H1 (cell line): Measurements from ENCODE around the gene ABHD16B. TPM values are rescaled to one million over a fixed set of nuclear protein-coding genes. Genes with fewer than 3 reads are reported as not detected.

Experiments
- CTCF ChIA-PET: fragments of 300-600 bp; sonication (Branson Sonifier 250); formaldehyde crosslinking; loops from one replicate; lab custom pipeline; 2021; ENCODE audit not compliant: partially characterized antibody; lab: Charles Lee
- POLR2A ChIA-PET: fragments of 300-600 bp; sonication (Branson Sonifier 250); formaldehyde crosslinking; loops from one replicate; lab custom pipeline; 2021; ENCODE audit warnings: inconsistent platforms; ENCODE audit not compliant: partially characterized antibody; lab: Charles Lee
- DNase-seq, 2 experiments: peaks; one replicate each; pipeline versions ENCODE4 v3.0.0 to v3.0.0-alpha.2; 2010 to 2022; ENCODE audit warnings: low spot score in 2 of 2, low read depth in 1 of 2, mixed read lengths in 1 of 2
- FAIRE-seq: peaks from 2 replicates; lab custom pipeline; 2011; peaks lifted over from hg19 to GRCh38; lab: Jason Lieb, UNC
- H2AFZ ChIP-seq: 2 replicates; pipeline ENCODE4 v1.8.1; 2012; ENCODE audit warnings: low read length, inconsistent platforms
- H2AK5ac ChIP-seq: 2 replicates; pipeline ENCODE4 v1.6.1; 2013; ENCODE audit warnings: low read depth, low read length
- H2BK120ac ChIP-seq: replicated peaks from 2 replicates; pipeline ENCODE3; 2013; ENCODE audit warnings: low read depth, low read length, inconsistent platforms
- H2BK12ac ChIP-seq: 2 replicates; pipeline ENCODE4 v1.6.1; 2013; ENCODE audit warnings: low read depth, low read length
- H2BK15ac ChIP-seq: 2 replicates; pipeline ENCODE4 v1.6.1; 2013; ENCODE audit warnings: low read length
- H2BK20ac ChIP-seq: 2 replicates; pipeline ENCODE4 v1.6.1; 2013; ENCODE audit warnings: low read length
- H2BK5ac ChIP-seq: 2 replicates; pipeline ENCODE4 v1.6.1; 2013; ENCODE audit warnings: low read depth, low read length
- H3K14ac ChIP-seq: 2 replicates; pipeline ENCODE4 v1.6.1; 2013; ENCODE audit warnings: inconsistent platforms; ENCODE audit not compliant: insufficient read length
- H3K18ac ChIP-seq: 2 replicates; pipeline ENCODE4 v1.6.1; 2013; ENCODE audit warnings: low read length; ENCODE audit errors: extremely low read depth
- H3K23ac ChIP-seq: 2 replicates; pipeline ENCODE4 v1.6.1; 2013; ENCODE audit warnings: inconsistent platforms; ENCODE audit not compliant: insufficient read length
- H3K23me2 ChIP-seq: 2 replicates; pipeline ENCODE4 v1.6.1; 2013; ENCODE audit warnings: low read depth, low read length
- H3K27ac ChIP-seq: 2 replicates; pipeline ENCODE4 v1.6.1; 2011; ENCODE audit warnings: low read depth, low read length, inconsistent platforms
- H3K27me3 ChIP-seq, 4 experiments: replicated peaks in 1 of 4; 1 replicate in 1 of 4; 2 replicates in 3 of 4; pipeline versions ENCODE4 v1.6.1 to v1.8.1; 2011 to 2013; ENCODE audit warnings: low read length in 3 of 4, mild to moderate bottlenecking in 3 of 4, inconsistent platforms in 2 of 4, mixed read lengths in 2 of 4, moderate library complexity in 1 of 4; ENCODE audit not compliant: control insufficient read depth in 3 of 4, insufficient read depth in 3 of 4; ENCODE audit errors: extremely low read depth in 1 of 4
- H3K36me3 ChIP-seq, 4 experiments: 2 replicates each; pipeline versions ENCODE4 v1.6.1 to v1.8.1; 2011 to 2013; ENCODE audit warnings: mild to moderate bottlenecking in 4 of 4, low read length in 3 of 4, moderate library complexity in 2 of 4, control low read depth in 1 of 4, inconsistent platforms in 1 of 4; ENCODE audit not compliant: insufficient read depth in 4 of 4, control insufficient read depth in 2 of 4
- H3K4ac ChIP-seq: replicated peaks from 2 replicates; pipeline ENCODE3; 2013; ENCODE audit warnings: low read length, low read depth, mixed read lengths, inconsistent platforms; ENCODE audit not compliant: insufficient read length
- H3K4me1 ChIP-seq, 4 experiments: replicated peaks in 1 of 4; 1 replicate in 1 of 4; 2 replicates in 3 of 4; pipeline versions ENCODE4 v1.6.1 to v1.8.1; 2011 to 2013; ENCODE audit warnings: low read length in 3 of 4, inconsistent platforms in 2 of 4, mixed read lengths in 1 of 4; ENCODE audit not compliant: insufficient read depth in 4 of 4, control insufficient read depth in 3 of 4
- H3K4me2 ChIP-seq, 2 experiments: 2 replicates each; pipeline versions ENCODE4 v1.6.1 to v1.8.1; 2011 to 2013; ENCODE audit warnings: low read depth in 2 of 2, low read length in 2 of 2, control low read depth in 1 of 2, inconsistent platforms in 1 of 2, mild to moderate bottlenecking in 1 of 2; ENCODE audit not compliant: insufficient read depth in 1 of 2
- H3K4me3 ChIP-seq, 4 experiments: fragments of 200-600, 300-600 bp in 1 of 4; sonication (generic), shearing (Covaris generic), sonication (Bioruptor Twin) in 1 of 4; 2 replicates each; pipeline versions ENCODE4 v1.5.1 to v1.8.1; 2011 to 2016; ENCODE audit warnings: low read length in 4 of 4, low read depth in 3 of 4, control low read depth in 2 of 4, inconsistent platforms in 2 of 4, mild to moderate bottlenecking in 2 of 4, mixed read lengths in 1 of 4, moderate library complexity in 1 of 4; ENCODE audit not compliant: insufficient read depth in 2 of 4; ENCODE audit errors: extremely low read depth in 1 of 4
- H3K56ac ChIP-seq: replicated peaks from 2 replicates; pipeline ENCODE3; 2013; ENCODE audit warnings: low read depth, mild to moderate bottlenecking, mixed read lengths, low read length, inconsistent platforms; ENCODE audit not compliant: insufficient read length
- H3K79me1 ChIP-seq: 2 replicates; pipeline ENCODE4 v1.6.1; 2013; ENCODE audit warnings: low read depth, low read length, control low read depth
- H3K79me2 ChIP-seq, 2 experiments: 2 replicates each; pipeline versions ENCODE4 v1.6.1 to v1.8.1; 2012 to 2013; ENCODE audit warnings: low read length in 2 of 2, mild to moderate bottlenecking in 2 of 2, inconsistent platforms in 1 of 2; ENCODE audit not compliant: insufficient read depth in 2 of 2, control insufficient read depth in 1 of 2
- H3K9ac ChIP-seq, 4 experiments: replicated peaks in 1 of 4; 1 replicate in 1 of 4; 2 replicates in 3 of 4; pipeline versions ENCODE4 v1.6.1 to v1.8.1; 2011 to 2013; ENCODE audit warnings: low read depth in 3 of 4, low read length in 3 of 4, control low read depth in 2 of 4, mild to moderate bottlenecking in 2 of 4, moderate library complexity in 2 of 4, inconsistent platforms in 1 of 4; ENCODE audit errors: extremely low read depth in 1 of 4
- H3K9me3 ChIP-seq, 2 experiments: 2 replicates each; pipeline versions ENCODE4 v1.6.1 to v1.8.1; 2012 to 2013; ENCODE audit warnings: mild to moderate bottlenecking in 2 of 2, moderate library complexity in 2 of 2, control low read depth in 1 of 2, inconsistent platforms in 1 of 2, low read depth in 1 of 2, low read length in 1 of 2, mixed read lengths in 1 of 2; ENCODE audit not compliant: insufficient read depth in 2 of 2
- H4K20me1 ChIP-seq, 2 experiments: replicated peaks in 1 of 2; 2 replicates each; pipeline versions ENCODE3 to v1.8.1; 2011 to 2013; ENCODE audit warnings: inconsistent platforms in 2 of 2, low read length in 2 of 2, mild to moderate bottlenecking in 1 of 2; ENCODE audit not compliant: insufficient read depth in 2 of 2, control insufficient read depth in 1 of 2
- H4K5ac ChIP-seq: 2 replicates; pipeline ENCODE4 v1.6.1; 2013; ENCODE audit warnings: low read length, low read depth, mixed read lengths, inconsistent platforms; ENCODE audit not compliant: insufficient read length
- H4K8ac ChIP-seq: 2 replicates; pipeline ENCODE4 v1.8.0; 2013; ENCODE audit warnings: mild to moderate bottlenecking, moderate library complexity, low read length, inconsistent platforms; ENCODE audit not compliant: insufficient read depth; ENCODE audit errors: extremely low read depth
- H4K91ac ChIP-seq: replicated peaks from 2 replicates; pipeline ENCODE3; 2013; ENCODE audit warnings: low read length, mixed read lengths, inconsistent platforms; ENCODE audit not compliant: insufficient read length
- EGR1 ChIP-seq: IDR thresholded peaks from 2 replicates; pipeline ENCODE4 v1.6.1; 2011; ENCODE audit warnings: low read depth, low read length, borderline replicate concordance
- HDAC2 ChIP-seq, 2 experiments: fragments of 300-600 bp in 1 of 2; sonication (generic) in 1 of 2; IDR thresholded peaks; 2 replicates each; pipeline ENCODE4 v1.6.1; 2011 to 2012; ENCODE audit warnings: low read depth in 2 of 2, low read length in 2 of 2, mild to moderate bottlenecking in 2 of 2, moderate library complexity in 2 of 2, borderline replicate concordance in 1 of 2, inconsistent platforms in 1 of 2
- JUN ChIP-seq: IDR thresholded peaks from 2 replicates; pipeline ENCODE4 v1.6.1; 2011; ENCODE audit warnings: low read depth, mild to moderate bottlenecking, improper control_type of control experiment, low read length
- KDM5A ChIP-seq: fragments of 200-600 bp; IDR thresholded peaks from 2 replicates; pipeline ENCODE4 v1.7.1; 2012; ENCODE audit warnings: mild to moderate bottlenecking, low read length, inconsistent platforms, mixed read lengths
- POLR2AphosphoS5 ChIP-seq: IDR thresholded peaks from 2 replicates; pipeline ENCODE4 v1.6.1; 2011; ENCODE audit warnings: low read depth, low read length
- RNF2 ChIP-seq: fragments of 200-900, 300-1000 bp; sonication (generic); IDR thresholded peaks from 2 replicates; pipeline ENCODE4 v1.7.1; 2016; ENCODE audit warnings: borderline replicate concordance, low read depth, mild to moderate bottlenecking, antibody characterized with exemption, low read length; ENCODE audit not compliant: poor library complexity, severe bottlenecking; ENCODE audit errors: missing control alignments
- SRF ChIP-seq: IDR thresholded peaks from 2 replicates; pipeline ENCODE4 v1.6.1; 2011; ENCODE audit warnings: mild to moderate bottlenecking, low read depth, low read length, moderate library complexity
- SUZ12 ChIP-seq: fragments of 200-600 bp; sonication (generic); IDR thresholded peaks from 2 replicates; pipeline ENCODE4 v1.6.1; 2012; ENCODE audit warnings: mild to moderate bottlenecking, inconsistent platforms, low read length, moderate library complexity, mixed read lengths
- TAF7 ChIP-seq: optimal IDR thresholded peaks from 2 replicates; pipeline ENCODE3; 2011; ENCODE audit warnings: low read depth, mild to moderate bottlenecking, inconsistent platforms, low read length, moderate library complexity, borderline replicate concordance
- TBP ChIP-seq: IDR thresholded peaks from 2 replicates; pipeline ENCODE4 v1.6.1; 2011; ENCODE audit warnings: low read depth, low read length, improper control_type of control experiment
- TCF12 ChIP-seq: IDR thresholded peaks from 2 replicates; pipeline ENCODE4 v1.6.1; 2011; ENCODE audit warnings: low read depth, mild to moderate bottlenecking, low read length
- YY1 ChIP-seq: IDR thresholded peaks from 2 replicates; pipeline ENCODE4 v1.6.1; 2011; ENCODE audit warnings: low read depth, mild to moderate bottlenecking, low read length
- ZNF274 ChIP-seq: IDR thresholded peaks from 2 replicates; pipeline ENCODE4 v1.7.0; 2012; ENCODE audit warnings: low read length, borderline replicate concordance; ENCODE audit errors: extremely low read depth
- WGBS, 2 experiments: shearing (Covaris generic) in 1 of 2; methylation state at CpG; one replicate each; pipeline versions ENCODE4 v1.1.6 to v1.1.7; 2013 to 2015; ENCODE audit warnings: low lambda C conversion rate in 2 of 2, mixed read lengths in 2 of 2, inconsistent platforms in 1 of 2, low coverage in 1 of 2, missing lambda C conversion rate in 1 of 2; ENCODE audit not compliant: insufficient replicate concordance in 2 of 2, insufficient coverage in 1 of 2, insufficient read length in 1 of 2; ENCODE audit errors: extremely low coverage in 1 of 2, missing lambda C conversion rate in 1 of 2; 5-methylcytosine and 5-hydroxymethylcytosine counted together
- polyA plus RNA-seq, 7 experiments: library from polyadenylated mRNA; depleted of rRNA in 3 of 7; stranded (reverse) in 5 of 7; unstranded in 2 of 7; fragments of >200 nt in 5 of 7; fragments of 200-250 nt in 2 of 7; gene quantifications; 1 replicate in 5 of 7; 2 replicates in 1 of 7; 4 replicates in 1 of 7; pipeline versions ENCODE4 v1.2.1 to v1.2.3, GENCODE V29; 2011 to 2013; ENCODE audit warnings: missing spikeins in 2 of 7, mixed read lengths in 2 of 7
- total RNA-seq: library from RNA; stranded (reverse); fragmentation: NEBNext Ultra II Directional; extraction: Animal tissue kit (Norgen Biotek cat#: 25700); gene quantifications from 2 replicates; pipeline ENCODE4 v1.2.1, GENCODE V29; 2021

Gene ABHD16B
- total and polyA plus RNA-seq, 2 of the 8 experiments (the other 6 are each of a cell fraction or from before 2014, with no cell fraction given), result not detected

GRCh38 chr20:63828124-63828523, 33.2 kb upstream of the ABHD16B start:
- Histone ChIP-seq H4K8ac (no peak overlapping the region), H2BK20ac (no peak overlapping the region), H2BK5ac (no peak overlapping the region), H3K36me3 (no peaks in the 10 kb centered on the region; a peak in 1 of 8 replicates), H3K79me2 (peaks cover 14 to 50% of the 10 kb centered on the region in 2 experiments), H3K4me3 (no peak overlapping the region), H3K9ac (no peak overlapping the region), H3K4ac (no peak overlapping the region), H3K56ac (no peak overlapping the region), H3K27ac (no peak overlapping the region), H3K79me1 (peaks cover 11% of the 10 kb centered on the region), H4K91ac (no peak overlapping the region), H2AFZ (no peak overlapping the region), H2BK12ac (no peak overlapping the region), H4K20me1 (peaks cover 6 to 21% of the 10 kb centered on the region in 2 experiments), H2BK15ac (no peak overlapping the region), H3K27me3 (peaks cover 13 to 30% (median 26%) of the 10 kb centered on the region in 4 experiments; a peak in 6 of 7 replicates), H4K5ac (no peak overlapping the region), H3K18ac (no peak overlapping the region), H3K4me1 (peaks cover 3 to 16% (median 8%) of the 10 kb centered on the region in 4 experiments; a peak in 5 of 7 replicates), H3K4me2 (no peak overlapping the region; a peak in 1 of 4 replicates), H2AK5ac (no peak overlapping the region), H3K23me2 (peaks cover 15% of the 10 kb centered on the region; the same call in 1 of the 2 replicates), H3K23ac (no peak overlapping the region), H2BK120ac (no peak overlapping the region), H3K14ac (no peak overlapping the region), H3K9me3 (no peaks in the 10 kb centered on the region)
- ChIA-PET POLR2A (no interaction called here), CTCF (no interaction called here)
- TF ChIP-seq JUN (no peak), KDM5A (no peak), HDAC2 (IDR thresholded peaks at IDR 0.05; ENCODE audit: borderline replicate concordance in 1 of 2, low read depth in 2 of 2, low read length in 2 of 2) (no peak), YY1 (no peak), POLR2AphosphoS5 (no peak), EGR1 (no peak), ZNF274 (no peak), TAF7 (no peak), TCF12 (no peak), RNF2 (no peak), SRF (no peak), SUZ12 (no peak), TBP (no peak)
- FAIRE-seq (no peak), DNase-seq (no peak)
- WGBS, 2 experiments, result 95% methylated on average over 8 of the region's 8 CpGs; no CpG with 5 or more reads in 1 of the 2 experiments
